Dermis blood vessel endothelial cell (primary cell): ENCODE results near the gene TELO2. TPM values are rescaled to one million over a fixed set of nuclear protein-coding genes. Genes with fewer than 3 reads are reported as not detected.

Source experiments
- DNase-seq: peaks from one replicate; pipeline ENCODE4 v3.0.0; 2010
- total RNA-seq: library from RNA; depleted of rRNA; stranded (reverse); fragments of >200 nt; gene quantifications from 2 replicates; pipeline ENCODE4 v1.2.3, GENCODE V29; 2014

The TELO2 gene
- total RNA-seq, 1 donor from 2014 or later: 21.3 TPM

GRCh38 chr16:1559446-1559975, 66.4 kb downstream of the TELO2 start:
- no peak for DNase-seq

Other genes starting within 250 kb of the TELO2 start
- not detected in 2 replicates for gene TPSD1, start 237.3 kb upstream of the TELO2 start, total RNA-seq
- 58.7 and 77.9 TPM in 2 replicates for gene UBE2I, start 183.7 kb upstream of the TELO2 start, total RNA-seq
- gene BAIAP3, start 159.7 kb upstream of the TELO2 start, total RNA-seq: 1.3 and 1.4 TPM in 2 replicates
- 75.9 and 97.2 TPM in 2 replicates for gene TSR3, start 141.5 kb upstream of the TELO2 start, total RNA-seq
- gene GNPTG, start 141.4 kb upstream of the TELO2 start, total RNA-seq: 40.3 and 49.9 TPM in 2 replicates
- 8.2 and 14.5 TPM in 2 replicates for gene UNKL, start 78.7 kb upstream of the TELO2 start, total RNA-seq
- gene UQCC4, start 72.6 kb upstream of the TELO2 start, total RNA-seq: 13.7 and 19.7 TPM in 2 replicates
- gene PERCC1, start 62.3 kb upstream of the TELO2 start, total RNA-seq: not detected in 2 replicates
- 0.09 and 0.34 TPM in 2 replicates for gene CCDC154, start 48.8 kb upstream of the TELO2 start, total RNA-seq
- 69.9 and 96.7 TPM in 2 replicates for gene CLCN7, start 18.3 kb upstream of the TELO2 start, total RNA-seq
- 0.09 TPM in 1 of 2 replicates, not detected in the other for gene PTX4, start 4.4 kb upstream of the TELO2 start, total RNA-seq
- 97.4 and 107 TPM in 2 replicates for gene TMEM204, start 40.3 kb downstream of the TELO2 start, total RNA-seq
- gene IFT140, start 118.7 kb downstream of the TELO2 start, total RNA-seq: 20.7 and 24.8 TPM in 2 replicates
- 12.9 and 17.3 TPM in 2 replicates for gene CRAMP1, start 119.0 kb downstream of the TELO2 start, total RNA-seq
- 63.0 and 114 TPM in 2 replicates for gene JPT2, start 184.9 kb downstream of the TELO2 start, total RNA-seq
- gene MAPK8IP3, start 212.8 kb downstream of the TELO2 start, total RNA-seq: 20.9 and 41.0 TPM in 2 replicates